Stimulated activated CD8-positive, alpha-beta memory T cell treated with anti-CD3 and anti-CD28 coated beads, Interleukin-15, amount 100 ng/mL, for 4 hours (primary cell): ENCODE measurements around the gene NR4A2.

Experiments used
- DNase-seq, 2 donors: peaks; one replicate each; pipeline ENCODE4 v3.0.0-alpha.2; 2020; ENCODE audit warnings: low read depth in 2 of 2

NR4A2 gene

DNA sequence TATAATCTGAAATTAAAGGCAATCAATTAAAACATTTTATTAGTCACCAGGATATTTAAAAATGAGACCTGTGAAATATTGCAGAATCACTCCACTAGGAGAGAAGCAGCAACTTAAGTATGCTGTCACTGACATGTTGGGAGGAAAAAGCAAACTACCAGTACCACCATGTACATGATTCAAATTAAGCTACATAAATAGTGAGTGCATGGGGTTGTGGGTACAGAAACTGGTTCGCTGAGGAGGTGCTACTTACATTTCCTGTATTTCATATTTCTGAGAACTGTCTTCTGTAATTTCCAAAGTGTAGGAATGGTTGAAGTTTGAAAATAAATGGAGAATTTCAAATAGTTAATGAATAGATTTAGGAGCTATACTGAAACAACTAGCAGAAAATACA, 7.9 kb upstream of the NR4A2 start:
- no peak for DNase-seq

DNA sequence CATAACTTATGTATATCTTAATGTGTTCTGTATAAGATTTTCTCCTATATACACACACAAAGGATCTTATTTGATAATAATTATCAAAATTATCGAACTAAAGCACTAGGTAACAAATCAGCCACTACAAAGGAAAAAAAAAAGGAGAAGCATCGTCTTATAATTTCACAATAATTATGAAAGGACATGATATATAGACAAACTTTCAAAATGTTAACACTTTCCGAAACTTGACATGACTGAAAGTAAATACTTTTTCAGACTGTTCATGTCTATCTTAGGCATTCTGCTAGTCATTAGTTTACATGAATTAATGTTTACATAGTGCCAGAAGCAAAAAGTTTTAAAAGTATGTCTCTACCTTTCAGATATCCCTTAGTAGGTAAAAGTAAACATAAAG, 7.3 kb upstream of the NR4A2 start:
- DNase-seq, result no peak

DNA sequence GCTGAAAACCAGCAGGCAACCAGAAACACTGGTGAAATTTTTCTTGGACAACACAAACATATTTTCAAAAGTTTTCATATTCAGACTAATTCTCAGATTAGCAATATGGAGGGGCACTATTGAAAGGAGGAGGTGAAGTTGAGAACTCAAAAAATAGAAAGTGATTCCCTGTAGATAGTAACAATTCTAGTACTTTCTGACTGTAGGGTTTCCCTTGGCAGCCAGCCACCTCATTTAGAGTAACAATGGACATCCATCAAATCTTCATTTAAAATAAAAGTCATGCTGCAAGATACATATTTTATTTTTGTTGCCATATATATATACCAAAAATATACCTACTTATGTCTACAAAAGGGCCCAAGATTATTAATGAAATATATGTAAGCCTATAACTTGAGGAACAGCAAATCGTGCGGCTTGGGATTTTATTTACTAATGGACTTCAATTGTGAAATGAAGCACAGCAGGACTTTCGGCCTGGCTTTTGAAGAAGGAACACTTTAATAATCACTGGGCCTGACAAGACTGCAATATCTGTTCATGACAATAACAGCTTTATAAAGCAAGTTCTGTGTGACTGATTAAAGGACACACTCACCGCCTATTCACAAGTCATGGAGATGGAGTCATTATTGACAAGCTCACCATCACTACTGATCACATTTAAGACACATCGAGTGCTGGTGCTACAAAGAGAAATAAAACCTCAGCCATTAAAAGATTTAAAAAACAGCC, 6.8 kb upstream of the NR4A2 start:
- no peak for DNase-seq

DNA sequence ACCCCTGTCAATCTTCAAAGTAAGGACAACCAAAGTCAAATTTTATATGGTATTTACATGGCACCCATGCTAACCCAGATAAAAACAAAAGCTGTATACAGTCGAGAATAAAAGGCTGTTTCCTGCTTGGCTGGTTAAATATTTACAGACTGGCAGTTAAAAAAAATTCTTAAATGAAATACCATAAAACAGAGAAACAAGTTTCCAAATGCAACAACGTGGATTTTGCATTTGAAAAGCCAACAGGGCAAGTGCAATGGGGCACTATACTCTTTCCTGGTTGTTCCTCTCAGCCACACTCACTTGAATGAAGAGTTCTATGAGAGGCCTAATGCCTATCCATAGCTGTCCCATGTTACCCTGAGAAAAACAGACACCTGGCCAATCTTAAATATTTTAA, 6.1 kb upstream of the NR4A2 start:
- no peak for DNase-seq

DNA sequence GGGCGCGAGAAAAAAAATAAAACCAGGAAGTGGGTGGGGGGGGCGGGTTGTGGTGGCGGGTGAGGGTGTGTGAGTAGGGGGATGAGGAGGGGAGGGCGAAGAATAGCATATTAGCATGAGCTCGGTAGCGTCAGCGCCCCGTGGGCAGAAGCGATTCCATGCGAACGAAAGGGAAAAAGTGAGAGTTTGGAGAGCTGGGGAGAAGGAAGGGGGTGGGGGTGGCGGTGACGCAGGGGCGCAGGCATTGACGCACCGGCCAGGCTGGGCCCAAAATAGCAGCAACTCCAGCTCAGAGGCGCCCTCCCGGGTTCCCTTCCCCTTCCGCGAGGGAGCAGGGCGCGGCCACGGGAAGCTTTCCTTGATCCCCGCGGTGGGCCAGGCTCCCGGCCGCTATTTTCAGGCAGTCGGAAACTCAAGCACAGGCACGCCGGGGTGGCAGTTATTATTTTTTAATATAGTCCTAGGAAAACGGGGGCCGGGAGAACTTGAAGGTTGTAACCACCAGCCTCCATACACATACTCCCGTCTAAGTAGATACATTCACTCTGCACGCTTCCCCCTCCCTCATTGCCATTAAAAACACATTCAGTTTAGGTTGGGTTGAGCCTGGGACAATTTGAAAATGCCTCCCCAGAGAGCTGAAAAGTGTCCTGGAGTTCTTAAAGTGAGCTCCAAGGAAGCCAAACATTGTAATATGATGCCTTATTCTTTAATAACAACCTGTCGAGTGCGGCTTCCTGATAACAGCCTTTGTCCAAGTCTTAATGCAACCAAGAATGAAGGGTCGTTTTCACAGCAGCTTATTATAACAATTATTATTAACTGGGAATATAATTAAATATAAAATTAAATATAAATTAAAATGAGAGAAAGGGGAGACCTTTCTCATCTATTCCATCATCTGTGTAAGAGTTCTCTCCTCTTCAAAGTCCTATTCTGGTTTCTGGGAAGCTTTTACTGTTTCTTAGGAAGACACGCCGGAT, 2.3 kb upstream of the NR4A2 start:
- DNase-seq, result peak; percentile 85 to 89

DNA sequence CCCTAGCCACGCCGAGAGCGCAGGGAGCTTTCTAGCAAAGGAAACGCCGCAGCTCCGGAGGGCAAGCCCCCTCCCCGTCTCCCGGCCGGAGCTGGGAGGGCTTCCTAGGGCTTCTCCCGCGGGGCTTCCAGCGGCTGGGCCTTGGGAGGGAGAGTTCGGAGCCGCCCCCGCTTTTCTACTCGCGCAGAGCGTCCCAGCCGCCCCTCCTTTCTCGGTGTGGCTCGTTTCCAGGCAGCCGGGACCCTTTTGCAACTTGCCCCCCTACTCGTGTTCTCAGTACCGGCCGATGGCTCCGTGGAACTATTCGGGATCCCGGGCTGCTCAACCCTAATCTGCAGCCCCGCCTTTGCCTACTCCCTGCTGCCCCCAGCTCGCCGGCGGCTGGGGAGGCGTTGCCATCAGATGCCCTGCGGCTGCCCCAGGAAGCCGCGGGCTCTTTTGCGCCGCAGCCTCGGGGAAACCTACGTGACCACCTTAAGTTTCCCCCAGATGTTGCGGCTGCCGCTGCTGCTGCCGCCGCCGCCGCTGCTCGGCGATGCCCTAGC, 1.5 kb upstream of the NR4A2 start:
- no peak for DNase-seq

DNA sequence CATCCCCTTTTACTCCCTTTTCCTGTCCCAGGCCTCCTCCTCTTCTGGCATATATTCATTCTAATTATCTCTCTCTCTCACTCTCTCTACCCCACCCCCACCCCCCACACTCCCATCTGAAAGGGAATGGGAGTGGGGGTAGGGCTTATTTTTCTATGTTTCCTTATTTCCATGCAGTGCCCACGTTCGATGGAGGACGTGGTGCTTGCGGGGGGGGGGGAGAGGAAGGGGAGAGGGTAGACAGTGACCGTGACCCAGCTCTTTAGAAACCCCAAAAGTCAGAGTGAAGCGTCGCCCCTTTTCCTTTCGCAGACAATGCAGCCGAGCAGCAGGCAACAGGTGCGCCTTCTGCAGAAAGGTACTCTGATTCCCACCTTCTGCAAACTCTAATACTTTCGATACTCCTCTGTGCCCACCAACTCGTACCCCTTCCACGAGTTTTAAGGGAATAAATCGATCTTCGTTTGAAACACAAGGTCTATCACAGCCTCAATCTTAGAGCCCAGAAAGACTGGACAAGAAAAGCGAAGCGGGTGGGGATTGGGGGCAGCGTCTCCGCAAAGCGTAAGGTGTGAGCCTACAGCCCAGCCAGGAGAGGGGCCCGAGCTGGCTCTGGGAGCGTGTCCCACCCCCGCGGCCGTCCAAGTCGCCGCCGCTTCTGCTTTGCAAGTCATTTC, 891 bp upstream of the NR4A2 start:
- DNase-seq, result peak in 1 of 2 donors; percentile 31

DNA sequence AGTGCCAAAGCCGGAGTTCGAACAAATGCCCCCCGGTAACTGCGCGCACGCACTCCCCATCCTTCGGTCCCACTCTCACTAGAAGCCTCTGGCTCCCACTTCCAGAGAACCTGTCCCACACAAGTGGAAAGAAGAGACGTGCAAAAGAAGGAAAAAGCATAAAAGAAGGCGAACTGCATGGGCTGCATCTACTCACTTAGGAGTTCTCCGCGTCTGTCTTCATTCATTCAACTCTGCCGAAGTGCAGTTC, 312 bp downstream of the NR4A2 start:
- DNase-seq, result no peak

DNA sequence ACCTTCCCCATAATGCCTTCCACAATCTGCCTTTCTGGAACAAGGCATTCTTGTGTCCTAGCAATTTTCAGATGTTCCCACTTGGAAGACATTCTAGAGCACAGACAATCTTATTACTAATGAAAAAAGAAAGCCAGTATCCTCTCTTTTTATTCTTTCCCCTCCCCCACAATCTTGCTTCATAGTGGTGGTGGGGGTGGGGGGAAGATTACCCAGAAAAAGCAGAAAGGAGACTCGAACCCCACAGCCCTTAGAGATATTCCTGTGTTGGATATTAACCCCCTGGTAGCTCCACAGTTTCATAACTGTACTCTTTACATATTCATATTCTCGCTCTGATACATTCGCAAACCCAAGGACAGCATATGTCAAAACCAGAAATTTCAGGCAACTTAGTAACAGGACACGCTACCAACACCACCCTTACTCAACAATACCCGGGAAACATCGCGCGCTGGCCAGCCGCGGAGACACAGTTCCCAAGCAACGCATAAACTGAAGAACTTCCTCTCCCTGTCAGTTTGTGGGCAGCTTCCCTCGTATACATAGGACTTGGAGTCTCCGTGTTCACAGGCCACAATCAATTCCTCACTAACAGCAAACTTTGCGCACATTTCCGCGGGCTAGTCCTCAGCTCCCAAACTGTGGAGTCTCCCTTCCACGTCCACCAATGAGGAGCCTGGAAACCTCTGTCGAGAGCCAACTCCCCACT, 793 bp downstream of the NR4A2 start:
- DNase-seq, result no peak

DNA sequence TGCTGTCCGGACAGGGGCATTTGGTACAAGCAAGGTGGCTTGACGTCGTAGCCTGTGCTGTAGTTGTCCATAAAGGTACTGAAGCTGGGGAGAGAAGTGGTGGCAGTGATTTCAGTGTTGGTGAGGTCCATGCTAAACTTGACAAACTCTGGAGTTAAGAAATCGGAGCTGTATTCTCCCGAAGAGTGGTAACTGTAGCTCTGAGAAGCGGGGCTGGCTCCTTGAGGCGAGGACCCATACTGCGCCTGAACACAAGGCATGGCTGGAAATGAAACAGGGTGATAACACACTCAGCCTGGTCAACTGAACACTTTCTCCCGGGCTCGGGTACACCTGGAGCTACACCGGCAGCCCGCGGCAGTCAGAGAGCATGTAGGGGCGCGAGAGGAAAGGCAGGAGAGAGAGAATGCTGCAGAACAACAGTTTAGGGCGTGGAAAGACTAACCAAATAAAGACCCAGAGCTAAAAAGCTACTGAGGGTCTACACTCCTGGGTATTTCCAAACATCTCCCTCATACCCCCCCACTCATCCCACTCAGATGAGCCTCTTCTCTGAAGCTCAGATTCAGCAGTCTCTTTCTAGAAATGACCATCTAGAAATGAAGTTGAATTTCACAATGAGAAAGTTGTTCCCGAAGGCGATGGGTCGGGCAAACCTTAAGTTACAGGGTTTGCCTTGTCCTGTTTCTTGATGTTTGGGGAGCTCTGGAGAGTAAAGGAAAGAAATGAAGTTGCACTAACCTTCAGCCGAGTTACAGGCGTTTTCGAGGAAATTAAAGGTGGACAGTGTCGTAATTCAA, 2.4 kb downstream of the NR4A2 start:
- DNase-seq, result no peak

DNA sequence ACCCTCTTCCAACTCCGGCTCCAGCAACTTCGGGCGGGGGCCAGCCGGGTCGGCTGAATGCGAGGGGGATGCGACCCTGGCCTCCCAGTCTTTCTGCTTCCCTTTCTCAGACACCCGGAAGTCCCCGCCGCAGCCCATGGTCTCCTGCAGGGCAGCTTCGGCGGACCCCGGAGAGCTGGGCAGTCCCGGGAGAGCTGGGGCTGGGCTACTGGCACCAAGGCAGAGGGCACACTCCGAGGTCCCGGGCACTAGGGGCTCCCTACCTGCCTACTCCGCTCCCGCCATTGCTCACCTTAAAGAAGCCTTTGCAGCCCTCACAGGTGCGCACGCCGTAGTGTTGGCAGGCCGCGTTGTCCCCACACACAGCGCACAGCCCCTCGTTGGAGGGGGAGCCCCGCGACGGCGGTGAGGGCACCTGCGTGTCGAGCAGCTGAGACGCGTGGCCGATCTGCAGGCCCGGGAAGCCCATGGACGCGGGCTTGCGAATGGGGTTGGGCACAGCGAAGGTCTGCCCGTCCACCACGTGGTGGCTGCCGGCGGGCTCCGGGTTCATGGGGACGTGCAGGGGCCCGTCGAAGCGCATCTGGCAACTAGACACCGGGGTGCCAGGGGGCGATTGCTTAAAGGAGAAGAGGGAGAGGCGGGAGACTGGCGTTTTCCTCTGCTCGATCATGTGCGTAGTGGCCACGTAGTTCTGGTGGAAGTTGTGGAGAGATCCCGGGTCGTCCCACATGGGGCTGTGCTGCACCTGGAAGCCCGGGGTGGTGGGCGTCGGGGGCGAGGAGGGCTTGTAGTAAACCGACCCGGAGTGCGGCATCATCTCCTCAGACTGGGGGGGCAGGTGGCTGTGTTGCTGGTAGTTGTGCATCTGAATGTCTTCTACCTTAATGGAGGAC, 3.2 kb downstream of the NR4A2 start:
- DNase-seq, result no peak

DNA sequence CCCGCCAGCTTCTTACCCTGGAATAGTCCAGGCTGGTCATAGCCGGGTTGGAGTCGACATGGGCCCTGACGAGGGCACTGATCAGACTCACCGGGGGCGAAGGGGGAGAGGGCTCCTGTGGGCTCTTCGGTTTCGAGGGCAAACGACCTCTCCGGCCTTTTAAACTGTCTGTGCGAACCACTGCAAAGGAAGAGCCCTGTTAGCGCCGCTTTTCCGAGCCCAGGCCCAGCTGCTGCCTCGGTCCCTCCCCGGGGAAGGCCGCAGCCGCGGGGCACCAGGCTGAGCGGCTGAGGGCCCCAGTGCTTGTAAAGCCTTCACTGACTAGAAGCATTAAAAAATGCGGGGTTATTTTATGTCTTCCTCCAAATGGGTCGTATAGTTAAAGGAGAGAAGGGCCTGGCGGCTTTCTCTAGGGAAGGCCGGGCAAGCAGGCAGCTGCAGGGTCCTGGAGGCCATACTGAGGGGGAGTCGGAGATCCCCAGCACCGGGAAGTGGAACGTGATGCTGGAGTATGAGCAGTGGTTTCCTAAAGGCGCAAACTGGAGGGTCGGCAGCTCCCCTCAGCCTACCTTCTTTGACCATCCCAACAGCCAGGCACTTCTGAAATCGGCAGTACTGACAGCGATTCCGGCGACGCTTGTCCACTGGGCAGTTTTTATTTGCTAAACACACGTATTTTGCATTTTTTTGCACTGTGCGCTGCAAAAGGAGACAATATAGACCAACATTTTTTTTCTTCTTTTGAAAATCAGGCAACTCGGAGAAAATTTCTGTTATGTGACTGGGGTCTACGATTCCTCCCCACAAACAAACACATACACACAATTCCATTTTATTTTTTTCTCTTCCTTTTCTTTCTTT, 4.5 kb downstream of the NR4A2 start:
- no peak for DNase-seq

DNA sequence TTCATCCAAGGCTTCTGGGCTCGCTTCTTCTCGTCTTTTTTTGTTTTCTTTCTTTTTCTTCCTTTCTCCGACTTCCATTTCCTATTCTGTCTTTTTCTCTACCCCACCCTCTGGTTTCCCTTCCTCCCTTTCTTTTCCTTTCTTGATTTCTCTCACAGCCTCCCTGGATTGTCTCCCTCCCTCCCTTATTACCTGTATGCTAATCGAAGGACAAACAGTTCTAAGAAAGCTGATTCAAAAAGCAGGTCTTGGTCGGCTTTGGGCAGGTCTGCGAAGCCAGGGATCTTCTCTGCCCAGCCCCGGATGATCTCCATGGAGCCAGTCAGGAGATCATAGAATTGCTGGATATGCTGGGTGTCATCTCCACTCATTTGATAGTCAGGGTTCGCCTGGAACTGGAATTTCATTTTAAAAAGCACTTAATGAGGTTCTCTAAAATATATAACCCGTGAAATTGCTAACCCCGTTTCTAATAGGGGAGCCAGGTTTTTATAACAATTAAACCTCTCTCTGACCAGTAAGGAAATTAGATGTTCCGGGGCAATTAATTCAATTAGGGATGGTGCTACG, 5.9 kb downstream of the NR4A2 start:
- no peak for DNase-seq

DNA sequence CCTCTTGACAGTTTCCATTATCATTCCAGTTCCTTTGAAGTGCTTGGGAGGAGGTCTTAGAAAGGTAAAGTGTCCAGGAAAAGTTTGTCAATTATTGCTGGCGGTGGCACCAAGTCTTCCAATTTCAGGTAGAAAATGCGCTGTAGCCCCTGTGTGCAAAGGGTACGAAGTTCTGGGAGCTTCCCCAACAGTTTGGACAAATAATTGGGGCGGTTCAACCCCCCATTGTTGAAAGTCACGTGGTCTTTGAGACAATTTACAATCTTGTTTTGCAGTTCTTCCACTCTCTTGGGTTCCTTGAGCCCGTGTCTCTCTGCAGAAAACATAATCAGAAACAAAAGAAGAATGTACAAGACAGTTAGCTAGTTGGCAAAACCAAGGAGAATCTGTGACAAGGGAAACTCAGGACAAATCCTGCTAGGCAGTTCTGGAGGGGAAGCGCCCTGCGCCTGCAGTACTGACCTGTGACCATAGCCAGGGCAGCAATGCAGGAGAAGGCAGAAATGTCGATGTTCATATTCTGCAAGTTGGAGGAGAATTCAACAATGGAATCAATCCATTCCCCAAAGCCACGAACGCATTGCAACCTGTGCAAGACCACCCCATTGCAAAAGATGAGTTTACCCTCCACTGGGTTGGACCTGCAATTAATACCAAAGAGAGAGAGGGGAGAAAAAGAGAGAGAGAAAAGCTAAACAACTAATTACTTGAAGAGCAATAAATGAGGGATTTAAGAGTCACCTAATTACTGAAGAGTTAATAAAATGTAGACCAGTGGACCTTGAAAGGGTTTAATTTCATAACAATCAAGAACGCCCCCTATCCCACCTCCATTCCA, 6.6 kb downstream of the NR4A2 start:
- no peak for DNase-seq

DNA sequence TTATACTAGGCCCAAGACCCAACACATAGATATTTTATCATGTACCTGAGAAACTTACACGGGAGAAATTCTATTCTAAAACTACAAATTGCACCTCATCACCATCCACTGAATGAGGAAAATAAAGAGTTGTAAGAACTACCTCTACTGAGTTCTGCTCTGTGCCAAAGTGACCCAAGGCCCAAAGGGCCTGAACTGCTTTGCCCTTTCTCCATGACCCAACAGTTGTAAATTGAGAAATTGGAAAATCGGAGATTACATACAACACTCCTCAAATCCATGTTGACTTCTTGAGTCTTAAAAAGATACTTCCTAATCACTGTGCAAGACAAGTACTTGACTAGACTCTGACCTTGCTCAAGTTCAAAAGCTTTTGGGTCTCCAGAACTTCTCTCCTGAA, 8.8 kb downstream of the NR4A2 start:
- no peak for DNase-seq

DNA sequence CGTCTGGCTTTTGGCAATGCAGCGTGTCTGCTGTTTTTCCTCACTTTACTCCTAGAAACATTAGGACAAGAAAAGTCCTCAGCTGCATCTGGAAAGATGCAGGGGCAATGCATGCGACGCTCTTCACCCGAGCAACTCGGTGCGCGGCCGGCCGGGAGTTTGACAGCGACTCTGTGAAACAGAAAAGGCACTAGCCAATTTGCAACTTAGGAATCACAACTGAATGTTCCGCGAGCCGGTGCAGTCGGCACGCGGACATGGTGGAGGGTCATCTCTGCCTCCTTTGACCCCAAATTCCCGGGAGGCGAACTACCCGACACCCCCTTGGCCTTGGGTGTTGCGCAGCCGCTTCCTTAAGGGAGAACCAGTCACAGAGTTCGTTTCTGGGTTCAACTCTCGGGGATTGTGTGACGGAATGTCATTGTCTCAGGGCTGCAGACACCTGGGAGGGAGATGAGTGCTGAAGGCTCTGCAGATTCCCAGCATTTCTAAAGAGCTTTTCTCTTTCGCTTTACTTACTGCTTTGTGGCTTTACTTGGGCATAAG, 9.8 kb downstream of the NR4A2 start:
- DNase-seq, result no peak

DNA sequence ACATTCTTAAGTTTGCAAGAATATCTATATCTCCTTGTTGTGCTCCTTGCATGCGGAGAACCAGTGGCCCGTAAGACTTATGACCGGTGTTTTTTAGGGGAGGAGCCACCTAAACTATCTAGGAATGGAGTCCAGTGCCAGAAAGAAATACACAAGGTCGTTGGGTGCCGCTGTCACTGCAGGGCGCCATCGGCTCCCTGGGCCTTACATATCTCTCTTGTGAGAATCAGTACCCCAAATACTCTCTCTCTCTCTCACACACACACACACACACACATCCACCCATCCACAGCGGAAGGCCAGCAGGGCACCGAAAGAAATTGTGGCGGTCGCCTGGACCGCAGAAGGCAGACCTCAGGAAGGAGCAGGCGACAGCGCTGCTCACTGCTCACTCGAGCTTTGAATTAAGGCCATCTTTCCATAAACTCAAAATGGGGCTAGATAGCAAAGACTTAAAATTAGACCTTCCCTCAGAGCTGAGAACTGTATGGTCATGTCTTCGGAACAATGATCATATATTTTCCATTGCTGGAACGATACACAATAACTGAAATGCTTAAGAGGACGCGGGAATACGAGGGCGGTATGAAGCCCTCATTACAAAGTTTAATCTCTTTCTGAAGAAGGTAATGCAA, 10.4 kb downstream of the NR4A2 start:
- DNase-seq, result no peak
